SU-DHL-6 (cell line): Measurements from ENCODE around the gene CH25H.
"Not testable (repeated sequence)": the region's sequence is repeated elsewhere in the genome, so short reads cannot be mapped to it uniquely, and the experiment has no call there.

ENCODE experiments used
- H2AFZ ChIP-seq: fragments of 200-600 bp; sonication (generic); 2 replicates; pipeline ENCODE4 v1.6.1; 2014; ENCODE audit warnings: low read depth, mild to moderate bottlenecking, moderate library complexity, mixed read lengths, antibody characterized with exemption, low read length; ENCODE audit not compliant: severe bottlenecking
- H3F3A ChIP-seq: fragments of 200-600 bp; shearing (Covaris generic); 2 replicates; pipeline ENCODE4 v1.6.0; 2016; ENCODE audit warnings: antibody characterized with exemption, mild to moderate bottlenecking; ENCODE audit not compliant: insufficient read depth
- H3K27ac ChIP-seq: fragments of 200-600 bp; sonication (generic); 2 replicates; pipeline ENCODE4 v1.5.1; 2016; ENCODE audit warnings: low read depth, mild to moderate bottlenecking, low read length, moderate library complexity, mixed read lengths
- H3K27me3 ChIP-seq: fragments of 200-600 bp; sonication (generic), shearing (Covaris generic); 2 replicates; pipeline ENCODE4 v1.6.0; 2014; ENCODE audit warnings: mild to moderate bottlenecking, low read length
- H3K36me3 ChIP-seq: fragments of 200-600 bp; sonication (generic); 2 replicates; pipeline ENCODE4 v1.6.1; 2014; ENCODE audit warnings: mild to moderate bottlenecking, low read length, mixed read lengths
- H3K4me2 ChIP-seq: fragments of 300-600, 200-600 bp; shearing (Covaris generic), sonication (generic); 2 replicates; pipeline ENCODE4 v1.6.0; 2014; ENCODE audit warnings: low read length, low read depth, mild to moderate bottlenecking; ENCODE audit not compliant: poor library complexity, severe bottlenecking
- H3K4me3 ChIP-seq: fragments of 200-600 bp; sonication (generic); 2 replicates; pipeline ENCODE4 v1.5.1; 2014; ENCODE audit warnings: antibody characterized with exemption, low read length, mild to moderate bottlenecking, mixed read lengths; ENCODE audit not compliant: insufficient read depth, poor library complexity, severe bottlenecking
- H3K79me2 ChIP-seq: fragments of 200-600 bp; sonication (generic); 2 replicates; pipeline ENCODE4 v1.6.1; 2014; ENCODE audit warnings: mild to moderate bottlenecking, low read length, moderate library complexity; ENCODE audit not compliant: insufficient read depth
- H3K9ac ChIP-seq: fragments of 200-600 bp; sonication (generic); 2 replicates; pipeline ENCODE4 v1.7.0; 2014; ENCODE audit warnings: mild to moderate bottlenecking, low read length
- H3K9me2 ChIP-seq: fragments of 200-600 bp; sonication (generic); replicated peaks from 2 replicates; pipeline ENCODE4 v1.6.1; 2014; ENCODE audit warnings: low read length; ENCODE audit not compliant: insufficient read depth
- H3K9me3 ChIP-seq: fragments of 200-600 bp; sonication (generic); 2 replicates; pipeline ENCODE4 v1.6.1; 2014; ENCODE audit warnings: low read length, mixed read lengths; ENCODE audit not compliant: insufficient read depth
- H4K20me1 ChIP-seq: fragments of 200-600 bp; sonication (generic); 2 replicates; pipeline ENCODE4 v1.6.1; 2014; ENCODE audit warnings: low read depth, mild to moderate bottlenecking, antibody characterized with exemption, low read length, moderate library complexity, mixed read lengths
- CTCF ChIP-seq: fragments of 200-600 bp; sonication (generic); IDR thresholded peaks from one replicate; pipeline ENCODE4 v1.5.1; 2017; ENCODE audit warnings: antibody characterized with exemption, mild to moderate bottlenecking, low read length, moderate library complexity; ENCODE audit not compliant: insufficient read depth, poor library complexity, severe bottlenecking
- EZH2phosphoT487 ChIP-seq: fragments of 200-600 bp; sonication (generic), shearing (Covaris generic); conservative IDR thresholded peaks from 2 replicates; pipeline ENCODE4 v1.6.1; 2018; ENCODE audit warnings: mild to moderate bottlenecking, antibody characterized with exemption, low read length, moderate library complexity, mixed read lengths

Gene CH25H

GRCh38 chr10:89201345-89202032, 5.6 kb downstream of the CH25H start:
- H3K9ac ChIP-seq = no peak overlapping the region
- no peak overlapping the region for H3K4me2 ChIP-seq
- H3K9me3 ChIP-seq = no peaks in the 10 kb centered on the region
- no peaks in the 10 kb centered on the region for H3F3A ChIP-seq
- no peaks in the 10 kb centered on the region for H3K79me2 ChIP-seq
- H3K27ac ChIP-seq = no peak overlapping the region
- no peaks in the 10 kb centered on the region for H4K20me1 ChIP-seq
- no peaks in the 10 kb centered on the region for H3K9me2 ChIP-seq
- no peaks in the 10 kb centered on the region for H3K36me3 ChIP-seq
- no peak for TF ChIP-seq CTCF
- no peak for TF ChIP-seq EZH2phosphoT487
- no peak overlapping the region for H2AFZ ChIP-seq
- no peak overlapping the region for H3K4me3 ChIP-seq
- no peaks in the 10 kb centered on the region for H3K27me3 ChIP-seq

- no peak for TF ChIP-seq CTCF
- no peak for TF ChIP-seq EZH2phosphoT487
- Histone ChIP-seq H3K36me3 (no peaks in the 10 kb centered on the region), H3K4me2 (no peak overlapping the region), H3K9ac (no peak overlapping the region), H3F3A (no peaks in the 10 kb centered on the region), H2AFZ (no peak overlapping the region), H3K27ac (no peak overlapping the region), H3K27me3 (no peaks in the 10 kb centered on the region), H3K9me3 (no peaks in the 10 kb centered on the region), H3K79me2 (no peaks in the 10 kb centered on the region), H3K9me2 (no peaks in the 10 kb centered on the region), H4K20me1 (no peaks in the 10 kb centered on the region), H3K4me3 (no peak overlapping the region)
Measured at GRCh38 chr10:89197473-89197872, 9.6 kb downstream of the CH25H start.

GRCh38 chr10:89191301-89191700, 15.8 kb downstream of the CH25H start:
- H3K27me3 ChIP-seq, H3K9me2 ChIP-seq, H4K20me1 ChIP-seq, H3F3A ChIP-seq, H2AFZ ChIP-seq, H3K4me2 ChIP-seq, H3K9ac ChIP-seq, H3K9me3 ChIP-seq, H3K27ac ChIP-seq, H3K36me3 ChIP-seq, H3K4me3 ChIP-seq, H3K79me2 ChIP-seq: not testable (repeated sequence)

- H3K4me2 ChIP-seq = no peak overlapping the region
- H3K9me3 ChIP-seq = no peaks in the 10 kb centered on the region
- TF ChIP-seq EZH2phosphoT487 = no peak
- TF ChIP-seq CTCF = no peak
- H2AFZ ChIP-seq = no peak overlapping the region
- no peaks in the 10 kb centered on the region for H3F3A ChIP-seq
- no peaks in the 10 kb centered on the region for H3K9me2 ChIP-seq
- no peak overlapping the region for H3K9ac ChIP-seq
- no peak overlapping the region for H3K4me3 ChIP-seq
- H4K20me1 ChIP-seq = no peaks in the 10 kb centered on the region
- H3K27ac ChIP-seq = no peak overlapping the region
- H3K79me2 ChIP-seq = no peaks in the 10 kb centered on the region
- H3K27me3 ChIP-seq = no peaks in the 10 kb centered on the region
- H3K36me3 ChIP-seq = no peaks in the 10 kb centered on the region
Measured at GRCh38 chr10:89189211-89189734, 17.8 kb downstream of the CH25H start.
